WTC11 (cell line): ENCODE measurements around the gene SYT5. TPM values are rescaled to one million over a fixed set of nuclear protein-coding genes. Genes with fewer than 3 reads are reported as not detected.
"Not testable (repeated sequence)": the region's sequence is repeated elsewhere in the genome, so short reads cannot be mapped to it uniquely, and the experiment has no call there.

Experiments
- ATAC-seq: fragments of 200-7000 bp; cut with Tn5 transposase; 2 replicates; pipeline ENCODE4 v1.10.0; 2021; ENCODE audit warnings: mild to moderate bottlenecking, moderate library complexity
- CTCF ChIA-PET: fragments of 300-600 bp; sonication (Branson Sonifier 250); formaldehyde crosslinking; loops from one replicate; lab custom pipeline; 2021; ENCODE audit warnings: antibody characterized with exemption; lab: Charles Lee
- POLR2A ChIA-PET: fragments of 350-600 bp; sonication (Branson Sonifier 250); formaldehyde crosslinking; loops from one replicate; lab custom pipeline; 2021; ENCODE audit warnings: antibody characterized with exemption; lab: Charles Lee
- DNase-seq: peaks from one replicate; pipeline ENCODE4 v3.0.0; 2021; ENCODE audit warnings: low spot score
- H3K27ac Mint-ChIP-seq: 2 replicates; pipeline ENCODE4 v1.8.0; 2021; ENCODE audit warnings: mixed read lengths
- H3K27me3 Mint-ChIP-seq: 2 replicates; pipeline ENCODE4 v1.8.0; 2021; ENCODE audit warnings: low read depth, mild to moderate bottlenecking, moderate library complexity, mixed read lengths
- H3K36me3 Mint-ChIP-seq: 2 replicates; pipeline ENCODE4 v1.8.0; 2021; ENCODE audit warnings: mixed read lengths
- H3K4me1 Mint-ChIP-seq: 2 replicates; pipeline ENCODE4 v1.8.0; 2022; ENCODE audit warnings: mixed read lengths
- H3K4me3 Mint-ChIP-seq: 2 replicates; pipeline ENCODE4 v1.8.0; 2021; ENCODE audit warnings: mild to moderate bottlenecking, moderate library complexity, mixed read lengths
- H3K9me3 Mint-ChIP-seq: 2 replicates; pipeline ENCODE4 v1.8.0; 2021; ENCODE audit warnings: mixed read lengths
- CREB1 ChIP-seq: sonication (generic); formaldehyde crosslinking; IDR thresholded peaks from 2 replicates; pipeline ENCODE4 v1.8.0; 2023; ENCODE audit warnings: mild to moderate bottlenecking, missing genetic modification reagents
- HMGA2 ChIP-seq: fragments of 250-450 bp; sonication (Bioruptor Pico); IDR thresholded peaks from 2 replicates; pipeline ENCODE4 v1.4.0; 2021; ENCODE audit warnings: mild to moderate bottlenecking, moderate library complexity
- KAT7 ChIP-seq: sonication (generic); formaldehyde crosslinking; IDR thresholded peaks from 2 replicates; pipeline ENCODE4 v1.8.1; 2023; ENCODE audit warnings: missing genetic modification reagents, mild to moderate bottlenecking, borderline replicate concordance
- NFATC4 ChIP-seq: fragments of 250-450 bp; sonication (Bioruptor Pico); IDR thresholded peaks from 2 replicates; pipeline ENCODE4 v1.9.0; 2021; ENCODE audit warnings: mild to moderate bottlenecking
- RELA ChIP-seq: sonication (generic); formaldehyde crosslinking; IDR thresholded peaks from 2 replicates; pipeline ENCODE4 v1.8.1; 2022; ENCODE audit warnings: missing genetic modification reagents, mild to moderate bottlenecking, borderline replicate concordance
- RORB ChIP-seq: fragments of 250-450 bp; sonication (Bioruptor Pico); IDR thresholded peaks from 2 replicates; pipeline ENCODE4 v1.9.0; 2021; ENCODE audit warnings: mild to moderate bottlenecking
- SMAD3 ChIP-seq: sonication (generic); formaldehyde crosslinking; IDR thresholded peaks from 2 replicates; pipeline ENCODE4 v1.8.0; 2022; ENCODE audit warnings: missing genetic modification reagents, mild to moderate bottlenecking, borderline replicate concordance
- TEAD1 ChIP-seq: sonication (generic); formaldehyde crosslinking; IDR thresholded peaks from 2 replicates; pipeline ENCODE4 v1.8.0; 2022; ENCODE audit warnings: mild to moderate bottlenecking, missing genetic modification reagents
- ZNF138 ChIP-seq: sonication (generic); formaldehyde crosslinking; conservative IDR thresholded peaks from 2 replicates; pipeline ENCODE4 v1.8.1; 2022; ENCODE audit warnings: mild to moderate bottlenecking, moderate library complexity, missing genetic modification reagents
- ZNF219 ChIP-seq: sonication (generic); formaldehyde crosslinking; IDR thresholded peaks from 2 replicates; pipeline ENCODE4 v1.8.0; 2023; ENCODE audit warnings: missing genetic modification reagents, mild to moderate bottlenecking, borderline replicate concordance
- ZNF423 ChIP-seq: fragments of 250-450 bp; sonication (Bioruptor Pico); IDR thresholded peaks from 2 replicates; pipeline ENCODE4 v2.1.2; 2022; ENCODE audit warnings: mild to moderate bottlenecking, moderate library complexity
- total RNA-seq: library from RNA; stranded (reverse); gene quantifications from 3 replicates; pipeline ENCODE4 v1.2.3, GENCODE V29; 2021
- TF ChIP-seq, protein P1 (sequence below): fragments of 250-450 bp; sonication (Bioruptor Pico); IDR thresholded peaks from 2 replicates; pipeline ENCODE4 v1.9.0; 2021; ENCODE audit warnings: moderate library complexity, mild to moderate bottlenecking, inconsistent platforms, borderline replicate concordance
- TF ChIP-seq, protein P2 (sequence below): sonication (generic); formaldehyde crosslinking; IDR thresholded peaks from 2 replicates; pipeline ENCODE4 v1.8.1; 2022; ENCODE audit warnings: missing genetic modification reagents, borderline replicate concordance
- TF ChIP-seq, protein P3 (sequence below): fragments of 200-600 bp; IDR thresholded peaks from 2 replicates; pipeline ENCODE4 v1.8.0; 2022; ENCODE audit warnings: antibody characterized with exemption
- TF ChIP-seq, protein P4 (sequence below): sonication (generic); formaldehyde crosslinking; IDR thresholded peaks from 2 replicates; pipeline ENCODE4 v1.8.0; 2022; ENCODE audit warnings: mild to moderate bottlenecking, missing genetic modification reagents
- TF ChIP-seq, protein P5 (sequence below): sonication (generic); formaldehyde crosslinking; conservative IDR thresholded peaks from 2 replicates; pipeline ENCODE4 v1.8.1; 2022; ENCODE audit warnings: mild to moderate bottlenecking, missing genetic modification reagents
- TF ChIP-seq, protein P6 (sequence below): sonication (generic); formaldehyde crosslinking; IDR thresholded peaks from 2 replicates; pipeline ENCODE4 v1.8.1; 2023; ENCODE audit warnings: mild to moderate bottlenecking, missing genetic modification reagents
- TF ChIP-seq, protein P7 (sequence below): sonication (generic); formaldehyde crosslinking; IDR thresholded peaks from 2 replicates; pipeline ENCODE4 v1.8.1; 2022; ENCODE audit warnings: mild to moderate bottlenecking, missing genetic modification reagents, moderate library complexity, borderline replicate concordance
- TF ChIP-seq, protein P8 (sequence below): sonication (generic); formaldehyde crosslinking; IDR thresholded peaks from 2 replicates; pipeline ENCODE4 v1.8.1; 2022; ENCODE audit warnings: low read depth, mild to moderate bottlenecking, moderate library complexity, missing genetic modification reagents, borderline replicate concordance

The SYT5 gene
- total RNA-seq, 1 experiment from 2014 or later: 0.77 TPM

DNA sequence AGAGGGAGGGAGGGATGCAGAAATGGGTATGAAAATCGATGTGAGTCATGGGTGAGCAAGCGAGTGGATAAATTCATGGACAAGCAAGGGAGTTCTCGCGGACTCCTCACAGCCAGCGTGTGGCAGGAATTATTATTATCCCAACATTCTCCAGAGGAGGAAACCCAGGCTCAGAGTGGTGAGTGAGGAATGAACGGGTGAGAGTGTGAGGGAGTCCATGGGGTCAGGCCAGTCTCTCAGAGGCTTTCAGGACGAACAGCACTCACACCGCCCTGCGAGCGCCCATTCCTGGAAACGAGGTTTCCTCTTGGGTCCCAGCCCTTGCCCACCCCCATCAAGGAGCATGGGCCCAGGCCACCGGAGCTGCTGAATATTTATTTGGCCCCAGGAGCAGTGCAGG, 7.3 kb downstream of the SYT5 start:
- TF ChIP-seq ZNF423 (no peak), NFATC4 (CRISPR knock-in tag) (no peak), RELA (no peak), SMAD3 (no peak), TEAD1 (CRISPR knock-in tag) (no peak), KAT7 (no peak), RORB (no peak), HMGA2 (no peak), ZNF138 (no peak), CREB1 (no peak), ZNF219 (CRISPR knock-in tag) (no peak)
- TF ChIP-seq, protein P1, sequence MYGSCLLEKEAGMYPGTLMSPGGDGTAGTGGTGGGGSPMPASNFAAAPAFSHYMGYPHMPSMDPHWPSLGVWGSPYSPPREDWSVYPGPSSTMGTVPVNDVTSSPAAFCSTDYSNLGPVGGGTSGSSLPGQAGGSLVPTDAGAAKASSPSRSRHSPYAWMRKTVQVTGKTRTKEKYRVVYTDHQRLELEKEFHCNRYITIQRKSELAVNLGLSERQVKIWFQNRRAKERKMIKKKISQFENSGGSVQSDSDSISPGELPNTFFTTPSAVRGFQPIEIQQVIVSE: no peak
- TF ChIP-seq, protein P2, sequence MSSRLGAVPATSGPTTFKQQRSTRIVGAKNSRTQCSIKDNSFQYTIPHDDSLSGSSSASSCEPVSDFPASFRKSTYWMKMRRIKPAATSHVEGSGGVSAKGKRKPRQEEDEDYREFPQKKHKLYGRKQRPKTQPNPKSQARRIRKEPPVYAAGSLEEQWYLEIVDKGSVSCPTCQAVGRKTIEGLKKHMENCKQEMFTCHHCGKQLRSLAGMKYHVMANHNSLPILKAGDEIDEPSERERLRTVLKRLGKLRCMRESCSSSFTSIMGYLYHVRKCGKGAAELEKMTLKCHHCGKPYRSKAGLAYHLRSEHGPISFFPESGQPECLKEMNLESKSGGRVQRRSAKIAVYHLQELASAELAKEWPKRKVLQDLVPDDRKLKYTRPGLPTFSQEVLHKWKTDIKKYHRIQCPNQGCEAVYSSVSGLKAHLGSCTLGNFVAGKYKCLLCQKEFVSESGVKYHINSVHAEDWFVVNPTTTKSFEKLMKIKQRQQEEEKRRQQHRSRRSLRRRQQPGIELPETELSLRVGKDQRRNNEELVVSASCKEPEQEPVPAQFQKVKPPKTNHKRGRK (CRISPR knock-in tag): no peak
- TF ChIP-seq, protein P3, sequence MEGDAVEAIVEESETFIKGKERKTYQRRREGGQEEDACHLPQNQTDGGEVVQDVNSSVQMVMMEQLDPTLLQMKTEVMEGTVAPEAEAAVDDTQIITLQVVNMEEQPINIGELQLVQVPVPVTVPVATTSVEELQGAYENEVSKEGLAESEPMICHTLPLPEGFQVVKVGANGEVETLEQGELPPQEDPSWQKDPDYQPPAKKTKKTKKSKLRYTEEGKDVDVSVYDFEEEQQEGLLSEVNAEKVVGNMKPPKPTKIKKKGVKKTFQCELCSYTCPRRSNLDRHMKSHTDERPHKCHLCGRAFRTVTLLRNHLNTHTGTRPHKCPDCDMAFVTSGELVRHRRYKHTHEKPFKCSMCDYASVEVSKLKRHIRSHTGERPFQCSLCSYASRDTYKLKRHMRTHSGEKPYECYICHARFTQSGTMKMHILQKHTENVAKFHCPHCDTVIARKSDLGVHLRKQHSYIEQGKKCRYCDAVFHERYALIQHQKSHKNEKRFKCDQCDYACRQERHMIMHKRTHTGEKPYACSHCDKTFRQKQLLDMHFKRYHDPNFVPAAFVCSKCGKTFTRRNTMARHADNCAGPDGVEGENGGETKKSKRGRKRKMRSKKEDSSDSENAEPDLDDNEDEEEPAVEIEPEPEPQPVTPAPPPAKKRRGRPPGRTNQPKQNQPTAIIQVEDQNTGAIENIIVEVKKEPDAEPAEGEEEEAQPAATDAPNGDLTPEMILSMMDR: no peak
- TF ChIP-seq, protein P4, sequence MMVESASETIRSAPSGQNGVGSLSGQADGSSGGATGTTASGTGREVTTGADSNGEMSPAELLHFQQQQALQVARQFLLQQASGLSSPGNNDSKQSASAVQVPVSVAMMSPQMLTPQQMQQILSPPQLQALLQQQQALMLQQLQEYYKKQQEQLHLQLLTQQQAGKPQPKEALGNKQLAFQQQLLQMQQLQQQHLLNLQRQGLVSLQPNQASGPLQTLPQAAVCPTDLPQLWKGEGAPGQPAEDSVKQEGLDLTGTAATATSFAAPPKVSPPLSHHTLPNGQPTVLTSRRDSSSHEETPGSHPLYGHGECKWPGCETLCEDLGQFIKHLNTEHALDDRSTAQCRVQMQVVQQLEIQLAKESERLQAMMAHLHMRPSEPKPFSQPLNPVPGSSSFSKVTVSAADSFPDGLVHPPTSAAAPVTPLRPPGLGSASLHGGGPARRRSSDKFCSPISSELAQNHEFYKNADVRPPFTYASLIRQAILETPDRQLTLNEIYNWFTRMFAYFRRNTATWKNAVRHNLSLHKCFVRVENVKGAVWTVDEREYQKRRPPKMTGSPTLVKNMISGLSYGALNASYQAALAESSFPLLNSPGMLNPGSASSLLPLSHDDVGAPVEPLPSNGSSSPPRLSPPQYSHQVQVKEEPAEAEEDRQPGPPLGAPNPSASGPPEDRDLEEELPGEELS: no peak
- TF ChIP-seq, protein P5, sequence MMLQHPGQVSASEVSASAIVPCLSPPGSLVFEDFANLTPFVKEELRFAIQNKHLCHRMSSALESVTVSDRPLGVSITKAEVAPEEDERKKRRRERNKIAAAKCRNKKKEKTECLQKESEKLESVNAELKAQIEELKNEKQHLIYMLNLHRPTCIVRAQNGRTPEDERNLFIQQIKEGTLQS (CRISPR knock-in tag): no peak
- TF ChIP-seq, protein P6, sequence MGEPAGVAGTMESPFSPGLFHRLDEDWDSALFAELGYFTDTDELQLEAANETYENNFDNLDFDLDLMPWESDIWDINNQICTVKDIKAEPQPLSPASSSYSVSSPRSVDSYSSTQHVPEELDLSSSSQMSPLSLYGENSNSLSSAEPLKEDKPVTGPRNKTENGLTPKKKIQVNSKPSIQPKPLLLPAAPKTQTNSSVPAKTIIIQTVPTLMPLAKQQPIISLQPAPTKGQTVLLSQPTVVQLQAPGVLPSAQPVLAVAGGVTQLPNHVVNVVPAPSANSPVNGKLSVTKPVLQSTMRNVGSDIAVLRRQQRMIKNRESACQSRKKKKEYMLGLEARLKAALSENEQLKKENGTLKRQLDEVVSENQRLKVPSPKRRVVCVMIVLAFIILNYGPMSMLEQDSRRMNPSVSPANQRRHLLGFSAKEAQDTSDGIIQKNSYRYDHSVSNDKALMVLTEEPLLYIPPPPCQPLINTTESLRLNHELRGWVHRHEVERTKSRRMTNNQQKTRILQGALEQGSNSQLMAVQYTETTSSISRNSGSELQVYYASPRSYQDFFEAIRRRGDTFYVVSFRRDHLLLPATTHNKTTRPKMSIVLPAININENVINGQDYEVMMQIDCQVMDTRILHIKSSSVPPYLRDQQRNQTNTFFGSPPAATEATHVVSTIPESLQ (CRISPR knock-in tag): no peak
- TF ChIP-seq, protein P7, sequence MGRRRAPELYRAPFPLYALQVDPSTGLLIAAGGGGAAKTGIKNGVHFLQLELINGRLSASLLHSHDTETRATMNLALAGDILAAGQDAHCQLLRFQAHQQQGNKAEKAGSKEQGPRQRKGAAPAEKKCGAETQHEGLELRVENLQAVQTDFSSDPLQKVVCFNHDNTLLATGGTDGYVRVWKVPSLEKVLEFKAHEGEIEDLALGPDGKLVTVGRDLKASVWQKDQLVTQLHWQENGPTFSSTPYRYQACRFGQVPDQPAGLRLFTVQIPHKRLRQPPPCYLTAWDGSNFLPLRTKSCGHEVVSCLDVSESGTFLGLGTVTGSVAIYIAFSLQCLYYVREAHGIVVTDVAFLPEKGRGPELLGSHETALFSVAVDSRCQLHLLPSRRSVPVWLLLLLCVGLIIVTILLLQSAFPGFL (CRISPR knock-in tag): no peak
- TF ChIP-seq, protein P8, sequence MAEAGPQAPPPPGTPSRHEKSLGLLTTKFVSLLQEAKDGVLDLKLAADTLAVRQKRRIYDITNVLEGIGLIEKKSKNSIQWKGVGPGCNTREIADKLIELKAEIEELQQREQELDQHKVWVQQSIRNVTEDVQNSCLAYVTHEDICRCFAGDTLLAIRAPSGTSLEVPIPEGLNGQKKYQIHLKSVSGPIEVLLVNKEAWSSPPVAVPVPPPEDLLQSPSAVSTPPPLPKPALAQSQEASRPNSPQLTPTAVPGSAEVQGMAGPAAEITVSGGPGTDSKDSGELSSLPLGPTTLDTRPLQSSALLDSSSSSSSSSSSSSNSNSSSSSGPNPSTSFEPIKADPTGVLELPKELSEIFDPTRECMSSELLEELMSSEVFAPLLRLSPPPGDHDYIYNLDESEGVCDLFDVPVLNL (CRISPR knock-in tag): no peak
- H3K4me1 Mint-ChIP-seq: peaks cover 24% of the 10 kb centered on the region
- peaks cover 91% of the 10 kb centered on the region for H3K27me3 Mint-ChIP-seq
- peak overlapping the region; percentile 80 for H3K4me3 Mint-ChIP-seq
- H3K27ac Mint-ChIP-seq: no peak overlapping the region
- ChIA-PET POLR2A (no interaction called here), CTCF (interaction anchor here (1.0 to 3.6 kb wide), 3 partner anchors 13 to 331 kb away, joined by 4 to 23 read pairs (median 21); no protein-coding TSS in a partner anchor)
- H3K9me3 Mint-ChIP-seq: no peaks in the 10 kb centered on the region
- no peaks in the 10 kb centered on the region for H3K36me3 Mint-ChIP-seq
- DNase-seq (no peak), ATAC-seq (no peak)

DNA sequence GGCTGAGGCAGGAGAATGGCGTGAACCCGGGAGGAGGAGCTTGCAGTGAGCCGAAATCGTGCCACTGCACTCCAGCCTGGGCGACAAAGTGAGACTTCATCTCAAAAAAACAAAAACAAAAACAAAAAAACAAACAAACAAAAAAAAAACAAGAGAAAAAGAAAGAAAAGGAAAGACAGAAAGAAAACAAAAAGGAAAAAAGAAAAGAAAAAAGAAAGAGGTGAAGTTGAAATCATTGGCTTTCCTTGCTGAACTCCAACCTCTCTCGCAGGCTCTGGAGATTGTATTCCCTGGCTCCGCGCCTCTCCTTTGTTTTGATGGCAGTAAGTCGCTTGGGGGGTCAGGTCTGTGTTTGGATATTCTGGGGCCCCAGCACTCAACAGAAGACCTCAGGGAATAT, 7.8 kb downstream of the SYT5 start:
- peak overlapping the region; percentile 80 for H3K4me3 Mint-ChIP-seq
- ATAC-seq: not testable (repeated sequence)
- CTCF ChIA-PET: interaction anchor here (3.6 kb wide), 1 partner anchor 12 kb away, joined by 23 read pairs; no protein-coding TSS in a partner anchor

More for the DNA sequence above, 7.8 kb downstream of the SYT5 start:
- H3K9me3 Mint-ChIP-seq, H3K27ac Mint-ChIP-seq, H3K36me3 Mint-ChIP-seq, POLR2A ChIA-PET, DNase-seq: not testable (repeated sequence)
- Mint-ChIP-seq H3K4me1 (peaks cover 24% of the 10 kb centered on the region), H3K27me3 (peaks cover 91% of the 10 kb centered on the region)
